ENCODE results near the gene DGKG.

Gene DGKG

DNA sequence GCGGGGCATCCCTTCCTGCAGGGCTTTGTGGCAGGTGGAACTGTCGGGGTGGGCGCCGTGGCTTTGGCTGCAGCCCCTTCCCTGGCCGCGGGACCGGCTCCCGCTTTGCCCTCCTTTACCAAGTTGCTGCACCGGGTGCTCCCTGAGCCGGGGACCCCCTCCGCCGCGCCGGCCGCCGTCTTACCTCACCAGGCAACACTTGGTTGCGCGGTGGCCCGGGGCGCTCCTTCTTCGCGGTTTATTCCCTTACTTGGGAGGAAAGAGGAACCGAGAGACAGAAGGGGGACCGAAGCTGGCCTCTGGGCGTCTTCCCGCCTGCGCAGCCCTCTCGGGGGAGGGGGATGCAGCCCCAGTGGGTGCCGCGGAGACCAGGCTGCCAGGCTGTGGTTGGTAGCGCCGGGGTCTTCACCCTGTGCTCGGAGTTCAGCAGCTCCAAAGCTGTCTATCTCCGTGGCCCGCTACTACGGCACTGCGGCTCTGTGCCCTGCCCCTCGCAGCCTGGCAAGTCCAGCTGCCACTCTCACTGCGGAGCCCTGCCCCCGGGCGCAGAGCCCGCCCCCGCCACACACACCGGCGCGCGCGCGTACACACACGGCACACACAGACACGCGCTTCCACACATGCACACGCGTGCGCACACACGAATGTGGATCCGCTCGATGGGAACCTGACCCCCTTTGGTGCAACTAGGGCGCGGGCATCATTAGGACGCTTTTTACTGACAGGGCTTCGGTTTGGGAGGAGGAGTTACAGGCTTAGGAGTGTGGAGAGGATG, at the start of gene DGKG:
TSS of gene DGKG (minus strand) at position 473 of the 775 bp plus-strand sequence. CDS start 41,775 bp downstream, outside the sequence.
- CTCF ChIA-PET, result no interaction called here
- peak; percentile 36 for DNase-seq
- peak within 1 kb of the TSS; percentile 15 for H3K4me3 Mint-ChIP-seq
- peaks cover 70% of the 10 kb centered on the region for H3K27me3 Mint-ChIP-seq
- no peaks in the 10 kb centered on the region for H3K36me3 Mint-ChIP-seq
- no peak within 1 kb of the TSS for H3K27ac Mint-ChIP-seq
- H3K4me1 Mint-ChIP-seq, result no peaks in the 10 kb centered on the region
- H3K9me3 Mint-ChIP-seq, result no peaks in the 10 kb centered on the region

DNA sequence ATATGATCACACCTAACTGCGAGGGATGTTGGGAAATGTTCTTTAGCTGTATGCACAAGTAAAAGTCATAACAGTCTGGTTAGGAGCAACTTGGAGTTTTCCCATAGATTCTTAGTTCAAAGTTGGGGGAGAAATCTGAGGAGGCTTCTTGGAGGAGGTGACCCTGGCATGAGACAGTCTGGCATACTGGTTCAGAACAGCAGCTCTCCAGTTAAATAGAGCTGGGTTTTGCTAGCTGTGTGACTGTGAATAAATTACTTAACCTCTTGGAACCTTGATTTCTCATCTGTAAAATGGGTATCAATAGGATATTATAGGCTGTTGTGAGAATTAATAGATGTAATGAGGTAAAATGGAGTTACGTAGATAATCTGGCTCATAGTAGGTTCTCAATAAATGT, 49.1 kb upstream of the DGKG start:
- no peaks in the 10 kb centered on the region for H3K9me3 Mint-ChIP-seq
- H3K4me1 Mint-ChIP-seq, result peaks cover 22% of the 10 kb centered on the region
- H3K4me3 Mint-ChIP-seq, result no peak overlapping the region
- peaks cover 23% of the 10 kb centered on the region for H3K27me3 Mint-ChIP-seq
- no peak overlapping the region for H3K27ac Mint-ChIP-seq
- CTCF ChIA-PET, result no interaction called here
- DNase-seq, result no peak
- no peaks in the 10 kb centered on the region for H3K36me3 Mint-ChIP-seq

DNA sequence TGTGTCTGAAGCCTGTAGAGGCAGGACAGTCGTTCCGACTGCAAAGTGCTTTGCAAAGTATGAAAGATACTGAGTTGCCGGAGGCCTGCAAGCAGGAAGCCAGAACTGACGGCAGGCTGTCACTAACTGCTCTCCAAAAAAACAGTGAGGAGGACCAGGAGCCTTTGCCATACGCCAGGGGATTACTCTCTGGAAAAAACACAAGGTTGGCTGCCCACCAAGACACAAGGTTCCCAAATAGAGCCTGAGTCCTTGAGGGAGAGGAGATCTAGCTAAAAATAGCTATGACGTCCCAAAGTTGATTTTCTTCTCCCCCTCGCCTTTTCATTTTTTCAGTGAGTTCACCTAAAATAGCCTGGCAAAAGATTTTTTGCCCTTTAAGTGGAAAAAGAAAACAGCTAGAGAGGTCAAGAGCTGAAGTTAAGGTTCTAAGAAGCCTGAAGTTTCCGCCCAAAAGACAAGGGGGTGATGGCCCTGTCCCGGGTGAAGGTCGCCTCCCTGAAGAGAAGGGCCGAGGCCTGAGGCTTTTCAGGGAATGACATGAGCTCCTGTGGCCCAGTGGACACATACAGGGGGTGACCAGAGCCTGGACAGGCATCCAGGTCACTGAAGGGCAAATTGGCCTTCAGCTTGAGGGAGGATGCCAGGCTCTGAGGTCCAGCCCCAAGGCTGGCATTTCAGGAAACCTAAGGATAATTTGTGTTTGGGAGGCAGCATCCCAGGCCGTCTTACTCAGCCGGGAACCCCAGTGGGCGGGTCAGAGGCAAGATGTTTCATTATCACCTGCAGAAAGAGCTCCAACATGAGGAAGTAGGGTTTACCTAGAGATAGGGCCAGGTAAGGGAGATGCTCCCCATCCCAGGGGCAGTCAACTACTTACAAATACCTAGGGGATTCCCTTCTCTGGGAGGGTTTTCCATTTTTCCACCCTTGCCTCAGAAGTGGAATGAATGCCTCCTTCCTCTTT, 44.9 kb upstream of the DGKG start:
- DNase-seq, result no peak
- Mint-ChIP-seq H3K4me1 (no peaks in the 10 kb centered on the region), H3K4me3 (no peak overlapping the region), H3K9me3 (no peaks in the 10 kb centered on the region), H3K36me3 (no peaks in the 10 kb centered on the region), H3K27ac (no peak overlapping the region), H3K27me3 (peaks cover 13% of the 10 kb centered on the region)
- CTCF ChIA-PET, result no interaction called here

DNA sequence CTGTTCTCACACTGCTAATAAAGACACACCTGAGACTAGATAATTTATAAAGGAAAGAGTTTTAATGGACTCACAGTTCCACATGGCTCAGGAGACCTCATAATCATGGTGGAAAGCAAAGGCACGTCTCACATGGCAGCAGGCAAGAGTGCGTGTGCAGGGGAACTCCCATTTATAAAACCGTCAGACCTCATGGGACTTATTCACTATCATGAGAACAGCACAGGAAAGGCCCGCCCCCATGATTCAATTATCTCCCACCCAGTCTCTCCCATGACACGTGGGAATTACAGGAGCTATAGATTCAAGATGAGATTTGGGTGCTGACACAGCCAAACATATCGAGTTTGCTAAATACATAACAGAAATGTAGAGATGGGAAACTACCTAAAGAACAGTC, 39.5 kb upstream of the DGKG start:
- Mint-ChIP-seq H3K27me3 (peaks cover 4% of the 10 kb centered on the region), H3K36me3 (no peaks in the 10 kb centered on the region), H3K4me1 (no peaks in the 10 kb centered on the region), H3K4me3 (no peak overlapping the region), H3K9me3 (no peaks in the 10 kb centered on the region), H3K27ac (no peak overlapping the region)
- CTCF ChIA-PET, result no interaction called here
- no peak for DNase-seq

DNA sequence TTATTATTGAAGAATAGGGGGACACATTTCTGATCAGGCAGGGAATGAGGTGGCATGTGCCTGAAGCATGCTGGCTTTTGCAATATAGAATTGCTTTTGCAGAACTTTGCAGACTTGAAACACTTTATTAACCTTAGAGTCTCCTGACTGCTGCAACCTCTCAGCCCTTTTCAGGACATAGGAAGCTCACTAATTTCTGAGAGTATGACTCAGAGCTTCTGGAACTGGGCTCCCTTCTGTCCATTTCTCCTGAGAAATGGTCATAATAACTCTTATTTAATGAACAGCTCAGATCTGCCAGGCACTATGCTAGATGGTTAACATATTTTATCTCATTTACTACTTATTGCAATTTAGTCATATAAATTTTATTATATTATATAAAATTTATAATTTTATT, 38.6 kb upstream of the DGKG start:
- Mint-ChIP-seq H3K27ac (no peak overlapping the region), H3K9me3 (no peaks in the 10 kb centered on the region)
- CTCF ChIA-PET, result no interaction called here

DNA sequence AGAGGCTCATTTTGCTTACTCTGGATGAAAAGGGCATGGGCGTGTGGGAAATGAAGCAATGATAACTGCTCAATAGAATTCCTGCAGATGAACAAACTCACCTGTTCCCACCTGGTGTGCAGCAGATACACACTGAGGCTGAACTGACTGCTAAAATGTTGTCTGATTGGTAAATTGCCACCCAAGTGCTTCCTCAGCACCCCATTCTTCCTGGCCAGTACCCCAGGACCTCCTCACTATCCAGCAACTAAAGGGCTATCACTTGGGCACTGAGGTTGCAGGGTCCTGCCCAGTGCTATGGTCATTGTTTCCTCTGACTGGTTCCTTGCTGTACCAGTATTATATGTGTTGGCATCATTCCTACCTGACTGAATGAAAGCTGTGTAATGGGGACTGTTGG, 38.0 kb upstream of the DGKG start:
- CTCF ChIA-PET, result no interaction called here
- no peaks in the 10 kb centered on the region for H3K4me1 Mint-ChIP-seq
- no peaks in the 10 kb centered on the region for H3K9me3 Mint-ChIP-seq
- H3K36me3 Mint-ChIP-seq, result no peaks in the 10 kb centered on the region
- DNase-seq, result no peak
- peaks cover 4% of the 10 kb centered on the region for H3K27me3 Mint-ChIP-seq
- no peak overlapping the region for H3K4me3 Mint-ChIP-seq
- H3K27ac Mint-ChIP-seq, result no peak overlapping the region

More for the DNA sequence above, 38.6 kb upstream of the DGKG start:
- Mint-ChIP-seq H3K27me3 (peaks cover 4% of the 10 kb centered on the region), H3K36me3 (no peaks in the 10 kb centered on the region), H3K4me3 (no peak overlapping the region), H3K4me1 (no peaks in the 10 kb centered on the region)
- DNase-seq, result no peak

DNA sequence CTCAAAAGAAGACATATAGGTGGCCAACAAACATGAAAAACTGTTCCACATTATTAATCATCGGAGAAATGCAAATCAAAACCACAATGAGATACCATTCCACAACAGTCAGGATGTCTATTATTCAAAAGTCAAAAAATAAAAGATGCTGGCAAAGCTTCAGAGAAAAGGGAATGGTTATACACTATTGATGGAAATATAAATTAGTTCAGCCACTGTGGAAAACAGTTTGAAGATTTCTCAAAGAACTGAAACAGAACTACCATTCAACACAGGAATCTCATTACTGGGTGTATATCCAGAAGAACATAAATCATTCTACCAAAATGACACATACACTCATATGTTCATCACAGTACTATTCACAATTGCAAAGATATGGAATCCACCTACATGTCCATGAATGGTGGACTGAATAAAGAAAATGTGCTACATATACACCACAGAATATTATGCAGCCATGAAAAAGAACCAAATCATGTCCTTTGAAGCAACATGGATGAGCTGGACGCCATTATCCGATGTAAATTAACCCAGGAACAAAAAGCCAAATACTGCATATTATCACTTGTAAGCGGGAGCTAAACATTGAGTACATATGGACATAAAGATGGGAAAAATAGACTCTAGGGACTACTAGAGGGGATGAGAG, 32.7 kb upstream of the DGKG start:
- H3K27ac Mint-ChIP-seq, result no peak overlapping the region
- no peaks in the 10 kb centered on the region for H3K4me1 Mint-ChIP-seq
- no peaks in the 10 kb centered on the region for H3K27me3 Mint-ChIP-seq
- no peak overlapping the region for H3K4me3 Mint-ChIP-seq
- no peaks in the 10 kb centered on the region for H3K36me3 Mint-ChIP-seq
- CTCF ChIA-PET, result no interaction called here
- H3K9me3 Mint-ChIP-seq, result no peaks in the 10 kb centered on the region
- no peak for DNase-seq

DNA sequence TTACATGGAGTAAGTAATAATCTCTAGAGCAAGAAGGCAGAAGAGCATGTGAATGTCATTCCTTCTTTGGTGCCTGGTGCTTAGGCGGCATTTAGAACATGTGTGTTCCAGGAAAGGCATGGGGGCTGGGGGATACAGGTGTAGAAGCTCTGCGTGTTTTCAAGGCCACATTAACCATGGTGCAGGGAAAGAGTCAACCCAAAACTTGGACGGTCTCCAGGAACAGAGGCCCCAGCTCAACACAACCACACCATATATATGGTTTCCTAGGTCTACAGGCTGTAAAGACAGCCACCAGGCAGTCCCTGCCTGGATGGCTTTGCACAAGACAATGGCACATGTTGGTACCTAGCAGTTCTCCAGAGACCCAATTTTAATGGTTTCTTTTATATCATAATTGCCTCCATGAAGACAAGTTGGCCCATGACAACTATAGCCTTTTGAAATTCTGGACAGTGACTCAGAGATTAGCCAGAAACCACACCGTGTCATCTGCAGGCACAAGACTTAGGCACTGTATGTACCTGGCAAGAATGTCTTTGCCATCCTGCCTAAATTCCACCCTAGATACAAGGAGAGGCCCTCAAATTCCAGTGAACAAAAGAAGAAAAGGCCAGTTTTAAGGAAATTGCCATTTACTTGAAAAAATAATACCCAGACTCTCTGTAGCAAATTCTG, 25.0 kb upstream of the DGKG start:
- CTCF ChIA-PET, result no interaction called here
- H3K4me1 Mint-ChIP-seq, result no peaks in the 10 kb centered on the region
- no peaks in the 10 kb centered on the region for H3K27me3 Mint-ChIP-seq
- DNase-seq, result no peak
- H3K36me3 Mint-ChIP-seq, result no peaks in the 10 kb centered on the region
- no peaks in the 10 kb centered on the region for H3K9me3 Mint-ChIP-seq
- no peak overlapping the region for H3K27ac Mint-ChIP-seq
- no peak overlapping the region for H3K4me3 Mint-ChIP-seq

DNA sequence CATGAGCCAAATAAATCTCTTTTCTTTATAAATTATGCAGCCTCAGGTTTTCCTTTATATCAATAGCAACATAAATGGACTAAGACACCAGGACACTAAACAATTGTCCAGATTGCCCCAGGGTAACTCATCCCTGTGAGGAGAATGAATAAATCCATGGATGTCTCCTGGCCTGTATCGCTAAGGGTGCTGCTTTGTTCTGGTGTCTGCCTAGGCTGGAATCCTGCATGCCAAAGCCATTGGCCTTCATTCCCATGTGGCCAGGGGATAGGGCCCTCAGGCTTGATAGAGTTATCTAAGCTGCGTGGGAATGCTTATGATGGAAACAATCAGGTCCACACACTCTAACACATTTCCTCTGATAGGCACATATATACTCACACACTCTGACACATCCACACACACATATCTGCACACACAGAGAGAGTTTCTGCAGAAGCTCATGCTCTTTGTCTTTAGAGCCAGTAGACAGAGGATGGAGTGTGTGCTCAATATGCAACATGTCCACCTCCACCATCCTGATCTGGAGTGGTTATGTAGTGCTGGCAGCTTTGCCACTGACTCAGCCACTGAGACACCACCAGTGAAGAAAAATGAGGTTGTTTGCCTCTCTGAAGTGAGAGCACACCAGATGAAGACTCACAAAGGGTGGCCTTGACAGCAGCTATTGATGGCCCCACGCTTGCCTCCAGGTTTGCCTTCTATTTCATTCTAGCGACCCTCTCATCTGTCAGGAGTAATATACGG, 24.0 kb upstream of the DGKG start:
- Mint-ChIP-seq H3K9me3 (no peaks in the 10 kb centered on the region), H3K4me1 (no peaks in the 10 kb centered on the region), H3K27ac (no peak overlapping the region), H3K27me3 (no peaks in the 10 kb centered on the region), H3K36me3 (no peaks in the 10 kb centered on the region), H3K4me3 (no peak overlapping the region)
- CTCF ChIA-PET, result no interaction called here
- no peak for DNase-seq

DNA sequence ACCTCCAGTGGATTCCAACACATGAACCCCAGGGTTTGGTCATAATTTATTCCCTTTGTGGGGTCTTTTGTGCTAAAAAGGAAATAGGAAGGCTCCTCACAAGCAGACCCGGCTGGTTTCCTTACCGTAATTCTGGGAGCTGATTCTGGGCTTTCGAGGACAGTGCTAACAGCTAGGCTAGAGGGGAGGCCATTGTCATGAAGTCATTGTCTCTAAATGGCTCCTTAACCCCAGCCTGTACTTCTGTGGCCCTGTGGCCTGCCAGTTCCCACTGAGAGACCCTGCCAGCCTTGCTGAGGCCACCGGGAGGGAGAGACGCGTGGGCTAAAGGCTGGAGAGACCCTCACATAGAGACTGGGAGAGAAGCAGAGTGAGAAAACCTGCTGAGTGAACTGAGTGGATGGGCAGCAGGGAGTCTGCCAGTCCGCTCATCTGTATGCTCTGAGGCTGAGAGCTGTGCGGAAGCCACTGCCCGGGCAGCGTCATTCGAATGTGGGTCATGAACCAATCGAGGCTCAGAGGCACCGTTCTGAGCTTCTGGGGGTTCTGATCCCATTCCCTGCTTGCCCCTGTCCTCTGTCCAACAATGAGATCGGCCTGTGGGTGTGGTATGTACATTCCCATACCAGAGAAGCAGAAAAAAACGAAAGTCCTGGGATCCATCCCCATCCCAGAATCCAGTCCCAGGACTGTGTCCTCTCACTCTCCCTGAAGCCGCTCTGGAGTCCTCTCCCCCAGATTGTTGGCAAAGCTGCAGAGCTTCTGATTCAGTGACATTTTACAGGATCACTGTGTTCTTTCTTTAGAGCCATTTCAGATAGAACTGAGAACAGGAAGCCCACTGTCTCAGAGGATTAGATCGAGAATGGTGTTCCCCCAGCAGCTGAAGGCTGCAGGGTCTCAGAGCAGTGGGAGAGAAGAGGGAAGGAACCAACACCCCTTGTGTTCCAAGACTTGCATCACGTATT, 21.3 kb upstream of the DGKG start:
- no peak overlapping the region for H3K4me3 Mint-ChIP-seq
- H3K36me3 Mint-ChIP-seq, result no peaks in the 10 kb centered on the region
- CTCF ChIA-PET, result interaction anchor here (1.0 kb wide), 1 partner anchor 121 kb away, joined by 3 read pairs; no protein-coding TSS in a partner anchor
- H3K9me3 Mint-ChIP-seq, result no peaks in the 10 kb centered on the region
- H3K27ac Mint-ChIP-seq, result no peak overlapping the region
- peaks cover 4% of the 10 kb centered on the region for H3K27me3 Mint-ChIP-seq
- H3K4me1 Mint-ChIP-seq, result no peaks in the 10 kb centered on the region
- DNase-seq, result no peak

DNA sequence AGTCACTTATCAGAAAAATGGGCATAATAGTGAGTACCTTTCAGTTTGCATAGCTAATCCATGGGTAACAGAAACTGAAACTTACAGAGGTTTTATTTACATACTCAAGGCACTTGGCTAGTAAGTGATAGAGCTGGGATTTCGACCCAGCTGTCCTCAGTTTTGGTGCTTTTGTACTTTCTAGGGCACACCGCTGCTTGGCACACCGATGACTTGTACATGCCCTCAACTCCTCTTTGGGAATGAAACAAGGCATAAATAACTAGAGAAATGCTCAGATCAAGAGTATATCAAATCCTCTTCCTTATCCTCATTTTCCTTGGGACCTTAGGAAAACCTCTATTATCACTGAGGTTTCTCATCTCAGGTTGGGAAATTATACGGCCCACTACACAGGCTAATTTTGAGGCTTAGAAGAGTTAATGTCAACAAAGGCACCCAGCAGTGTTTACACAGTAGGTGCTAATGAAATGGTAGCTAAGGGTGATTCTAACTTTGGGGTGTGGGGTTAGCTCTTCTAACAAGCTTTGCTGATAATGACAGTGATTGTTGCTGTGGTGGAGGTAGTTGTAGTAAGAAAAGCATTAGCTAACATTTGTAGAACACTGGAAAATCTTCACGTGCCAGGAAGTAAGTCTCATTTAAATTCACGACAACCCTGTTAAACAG, 20.3 kb upstream of the DGKG start:
- H3K4me3 Mint-ChIP-seq, result no peak overlapping the region
- peaks cover 5% of the 10 kb centered on the region for H3K27me3 Mint-ChIP-seq
- DNase-seq, result no peak
- no peaks in the 10 kb centered on the region for H3K9me3 Mint-ChIP-seq
- H3K27ac Mint-ChIP-seq, result no peak overlapping the region
- H3K4me1 Mint-ChIP-seq, result no peaks in the 10 kb centered on the region
- CTCF ChIA-PET, result interaction anchor here (0.7 to 0.9 kb wide), 2 partner anchors 9 to 403 kb away, joined by 3 to 5 read pairs; no protein-coding TSS in a partner anchor
- H3K36me3 Mint-ChIP-seq, result no peaks in the 10 kb centered on the region

Measured in activated naive CD4-positive, alpha-beta T cell treated with anti-CD3 and anti-CD28 coated beads, Interleukin-2, amount 10 ng/mL, durations not matched to agents 7 days and 5 days (primary cell).